ENCODE data around the gene CALM1.

GRCh38 chr14:90349739-90350138 lies 47.1 kb upstream of the CALM1 start:
- no peak for TF ChIP-seq EZH2 (IDR thresholded peaks at IDR 0.05; ENCODE audit: borderline replicate concordance, low read length)
- no peak for TF ChIP-seq CTCF (IDR thresholded peaks at IDR 0.05; ENCODE audit: low read length)
